Osteoblast (primary cell): Measurements from ENCODE around the gene AXDND1. TPM values are rescaled to one million over a fixed set of nuclear protein-coding genes. Genes with fewer than 3 reads are reported as not detected.

Experiments
- DNase-seq: peaks from one replicate; pipeline ENCODE4 v3.0.0; 2011; ENCODE audit warnings: low spot score, mixed read lengths; ENCODE audit not compliant: insufficient read length; ENCODE audit errors: missing footprints
- H2AFZ ChIP-seq: 2 replicates; pipeline ENCODE4 v1.6.0; 2011; ENCODE audit warnings: mild to moderate bottlenecking, low read length
- H3K27ac ChIP-seq: 2 replicates; pipeline ENCODE4 v1.5.1; 2011; ENCODE audit warnings: mild to moderate bottlenecking, low read depth, low read length, moderate library complexity
- H3K27me3 ChIP-seq: 2 replicates; pipeline ENCODE4 v1.6.0; 2012; ENCODE audit warnings: mild to moderate bottlenecking, control low read depth, inconsistent platforms, low read length, moderate library complexity; ENCODE audit not compliant: insufficient read depth
- H3K36me3 ChIP-seq: 2 replicates; pipeline ENCODE4 v1.5.1; 2011; ENCODE audit warnings: mild to moderate bottlenecking, low read length, control low read depth, moderate library complexity; ENCODE audit not compliant: insufficient read depth
- H3K4me1 ChIP-seq: 2 replicates; pipeline ENCODE4 v1.5.1; 2011; ENCODE audit warnings: mild to moderate bottlenecking, low read length, control low read depth, moderate library complexity; ENCODE audit not compliant: insufficient read depth
- H3K4me2 ChIP-seq: 2 replicates; pipeline ENCODE4 v1.6.0; 2011; ENCODE audit warnings: mild to moderate bottlenecking, low read length; ENCODE audit not compliant: insufficient read depth
- H3K4me3 ChIP-seq: fragments of 200-600 bp; sonication (generic); 3 replicates; pipeline ENCODE4 v1.5.1; 2012; ENCODE audit warnings: mild to moderate bottlenecking, low read length, inconsistent platforms; ENCODE audit not compliant: insufficient read depth
- H3K79me2 ChIP-seq: 2 replicates; pipeline ENCODE4 v1.6.0; 2012; ENCODE audit warnings: mild to moderate bottlenecking, low read length, control low read depth, inconsistent platforms; ENCODE audit not compliant: insufficient read depth
- H3K9me3 ChIP-seq: 2 replicates; pipeline ENCODE4 v1.5.1; 2011; ENCODE audit warnings: low read depth, low read length, control low read depth
- H4K20me1 ChIP-seq: 2 replicates; pipeline ENCODE4 v1.6.0; 2012; ENCODE audit warnings: mild to moderate bottlenecking, low read length, control low read depth; ENCODE audit not compliant: insufficient read depth
- CTCF ChIP-seq: IDR thresholded peaks from 2 replicates; pipeline ENCODE4 v1.5.1; 2011; ENCODE audit warnings: mild to moderate bottlenecking, low read depth, low read length, moderate library complexity; ENCODE audit errors: extremely low read depth
- total RNA-seq: library from RNA; depleted of rRNA; stranded (reverse); fragments of >200 nt; gene quantifications from 2 replicates; pipeline ENCODE4 v1.2.3, GENCODE V29; 2012

The AXDND1 gene
- total RNA-seq, result under 0.01 and 0.72 TPM in 2 replicates

DNA sequence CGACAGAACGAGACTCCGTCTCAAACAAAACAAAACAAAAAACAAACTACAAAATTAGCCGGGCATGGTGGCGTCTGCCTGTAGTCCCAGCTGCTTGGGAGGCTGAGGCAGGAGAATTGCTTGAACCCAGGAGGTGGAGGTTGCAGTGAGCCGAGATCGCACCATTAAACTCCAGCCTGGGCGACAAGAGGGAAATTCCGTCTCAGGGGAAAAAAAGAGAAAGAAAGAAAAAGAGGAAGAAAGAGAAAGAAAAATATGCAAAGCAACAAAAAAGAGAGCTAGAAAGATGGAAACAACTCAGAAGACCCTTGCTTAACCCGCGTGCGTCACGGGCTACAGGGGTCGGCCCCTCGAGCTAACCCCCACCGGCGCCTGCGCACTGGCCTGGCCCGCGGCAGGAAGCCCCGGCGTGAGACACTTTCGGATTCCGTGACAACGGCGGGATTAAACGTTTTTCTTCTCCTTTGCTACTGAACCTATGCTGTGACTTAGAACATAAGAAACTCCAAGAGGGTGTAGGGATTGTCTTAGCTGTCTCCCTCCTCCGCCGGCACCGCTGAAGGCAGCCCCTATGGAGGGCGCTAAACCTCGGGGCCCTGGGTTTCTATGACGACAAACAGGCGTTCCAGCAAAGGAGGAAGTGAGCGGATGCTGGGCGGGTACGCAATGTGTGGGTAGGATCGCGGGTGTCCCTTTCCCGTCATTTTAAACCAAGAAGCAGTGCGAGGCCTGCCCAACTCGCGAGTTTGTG lies at the start of gene AXDND1:
Gene AXDND1 (plus strand): TSS at position 630 of the 751 bp plus-strand sequence. CDS start 539 bp downstream, outside the sequence.
- DNase-seq, result peak; percentile 95
- no peaks in the 10 kb centered on the region for H3K27me3 ChIP-seq
- no peaks in the 10 kb centered on the region for H3K79me2 ChIP-seq
- H2AFZ ChIP-seq, result peak within 1 kb of the TSS; percentile 92
- H4K20me1 ChIP-seq, result no peaks in the 10 kb centered on the region
- peak within 1 kb of the TSS; percentile 78 for H3K4me3 ChIP-seq
- H3K27ac ChIP-seq, result peak within 1 kb of the TSS; percentile 99
- no peaks in the 10 kb centered on the region for H3K9me3 ChIP-seq
- peak; percentile 12 for TF ChIP-seq CTCF
- no peaks in the 10 kb centered on the region for H3K36me3 ChIP-seq
- H3K4me1 ChIP-seq, result no peaks in the 10 kb centered on the region
- peak within 1 kb of the TSS; percentile 92 for H3K4me2 ChIP-seq

DNA sequence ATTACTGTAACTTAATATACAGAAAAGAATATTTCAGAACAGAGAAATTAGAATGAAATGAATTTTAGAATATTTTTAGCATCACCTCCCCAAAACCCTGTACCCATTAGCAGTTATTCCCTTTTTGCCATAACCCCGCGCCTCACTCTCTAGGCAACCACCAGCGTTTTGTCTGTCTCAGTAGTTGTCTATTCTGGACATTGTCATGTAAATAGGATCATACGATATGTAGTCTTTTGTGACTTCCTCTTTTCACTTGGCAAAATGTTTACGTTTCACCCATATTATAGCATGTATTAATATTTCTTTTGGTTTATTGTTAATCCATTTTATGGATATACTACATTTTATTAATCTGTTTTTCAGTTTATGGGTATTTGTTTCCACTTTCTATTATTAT lies 47.3 kb upstream of the AXDND1 start:
- Histone ChIP-seq H3K4me2 (no peak overlapping the region), H3K79me2 (peaks cover 93% of the 10 kb centered on the region), H3K9me3 (no peaks in the 10 kb centered on the region), H4K20me1 (no peaks in the 10 kb centered on the region), H3K36me3 (peaks cover 12% of the 10 kb centered on the region), H3K4me3 (no peak overlapping the region), H2AFZ (no peak overlapping the region), H3K27me3 (no peaks in the 10 kb centered on the region), H3K4me1 (no peaks in the 10 kb centered on the region), H3K27ac (no peak overlapping the region)
- TF ChIP-seq CTCF, result no peak
- DNase-seq, result no peak

DNA sequence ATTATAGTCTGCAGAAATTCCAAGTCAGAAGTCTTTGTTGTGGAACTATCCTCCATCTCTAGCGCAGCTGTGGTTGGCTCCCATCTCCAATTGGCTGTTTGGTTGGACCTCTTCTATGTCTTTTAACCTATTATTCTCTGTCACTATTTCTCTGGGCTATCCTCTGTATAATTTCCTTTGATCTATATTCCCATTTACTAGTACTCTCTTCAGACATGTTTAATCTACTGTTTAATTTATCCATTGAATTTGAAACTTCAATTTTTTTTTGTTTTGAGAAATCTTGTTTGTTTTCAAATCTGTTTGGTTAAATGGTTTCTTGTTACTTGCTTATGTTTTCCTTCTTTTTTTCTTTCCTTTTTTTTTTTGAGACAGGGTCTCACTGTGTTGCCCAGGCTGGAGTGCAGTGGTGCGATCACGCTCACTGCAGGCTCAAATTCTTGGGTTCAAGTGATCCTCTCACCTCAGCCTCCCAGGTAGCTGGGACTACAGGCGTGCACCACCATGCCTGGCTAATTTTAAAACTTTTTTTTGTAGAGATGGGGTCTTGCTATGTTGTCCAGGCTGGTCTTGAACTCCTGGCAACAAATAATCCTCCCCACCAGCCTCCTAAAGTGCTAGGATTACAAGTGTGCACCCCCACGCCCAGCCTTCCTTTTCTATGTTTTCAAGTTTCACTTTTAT lies 44.1 kb upstream of the AXDND1 start:
- no peak for DNase-seq
- no peak overlapping the region for H2AFZ ChIP-seq
- H3K4me3 ChIP-seq, result no peak overlapping the region
- H3K4me2 ChIP-seq, result no peak overlapping the region
- H3K27ac ChIP-seq, result no peak overlapping the region
- peaks cover 74% of the 10 kb centered on the region for H3K79me2 ChIP-seq
- H3K36me3 ChIP-seq, result peaks cover 9% of the 10 kb centered on the region
- H3K9me3 ChIP-seq, result no peaks in the 10 kb centered on the region
- no peaks in the 10 kb centered on the region for H4K20me1 ChIP-seq
- H3K4me1 ChIP-seq, result no peaks in the 10 kb centered on the region
- no peaks in the 10 kb centered on the region for H3K27me3 ChIP-seq
- TF ChIP-seq CTCF, result no peak

GRCh38 chr1:179322557-179322956 lies 43.2 kb upstream of the AXDND1 start:
- H2AFZ ChIP-seq, result peak overlapping the region; percentile 11
- no peak for TF ChIP-seq CTCF
- H3K27ac ChIP-seq, result peak overlapping the region; percentile 12
- H3K79me2 ChIP-seq, result peaks cover 70% of the 10 kb centered on the region
- H3K36me3 ChIP-seq, result peaks cover 7% of the 10 kb centered on the region
- H3K27me3 ChIP-seq, result no peaks in the 10 kb centered on the region
- H3K4me3 ChIP-seq, result peak overlapping the region; percentile 20
- no peaks in the 10 kb centered on the region for H3K4me1 ChIP-seq
- peak overlapping the region; percentile 39 for H3K4me2 ChIP-seq
- H3K9me3 ChIP-seq, result no peaks in the 10 kb centered on the region
- H4K20me1 ChIP-seq, result no peaks in the 10 kb centered on the region
- DNase-seq, result no peak
